ENCODE data around the gene HMGCL.
"Not testable (repeated sequence)": the region's sequence is repeated elsewhere in the genome, so short reads cannot be mapped to it uniquely, and the experiment has no call there.

Gene HMGCL

DNA sequence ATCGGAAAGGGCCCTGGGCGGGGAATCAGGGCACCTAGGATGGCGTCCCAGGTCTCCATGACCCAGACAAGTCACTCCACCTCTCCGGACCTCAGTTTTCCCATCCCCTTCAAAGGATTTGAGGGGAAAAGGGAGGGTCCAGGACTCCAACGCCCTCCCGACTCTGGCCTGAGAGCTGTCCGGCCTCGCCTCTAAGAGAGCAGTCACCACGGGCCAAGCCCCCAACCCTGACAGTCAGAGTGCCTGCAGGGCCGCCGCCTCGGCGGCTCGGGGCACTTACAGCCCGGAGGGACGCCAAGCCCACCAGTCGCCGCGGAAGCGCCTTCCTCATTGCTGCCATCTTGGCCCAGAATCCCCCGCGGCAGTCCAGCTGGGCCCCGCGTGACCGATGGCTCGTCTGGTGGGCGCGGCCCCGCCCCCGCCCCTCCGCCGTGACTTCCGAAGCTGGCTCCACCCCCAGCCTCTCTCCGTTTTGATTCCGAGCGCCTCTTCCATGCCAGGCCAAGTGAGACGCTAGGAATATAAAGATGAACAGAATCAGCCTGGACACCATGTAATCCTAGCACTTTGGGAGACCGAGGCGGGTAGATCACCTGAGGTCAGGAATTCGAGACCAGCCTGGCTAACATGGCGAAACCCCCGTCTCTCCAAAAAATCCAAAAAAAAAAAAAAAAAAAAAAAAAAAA, at the start of gene HMGCL:
Gene HMGCL (minus strand): TSS at position 354 of the 686 bp plus-strand sequence. CDS start 14 bp downstream, at position 340.
- DNase-seq (ENCODE audit: low spot score) (peak; percentile 95), FAIRE-seq (no peak)

- DNase-seq (ENCODE audit: low spot score) (no peak), FAIRE-seq (no peak)
These were observed 47.2 kb upstream of the HMGCL start for GRCh38 chr1:23872421-23872820.

GRCh38 chr1:23869051-23869450, 43.8 kb upstream of the HMGCL start:
- no peak for FAIRE-seq
- no peak for DNase-seq (ENCODE audit: low spot score)

- FAIRE-seq = no peak
- no peak for DNase-seq (ENCODE audit: low spot score)
These were observed 43.4 kb upstream of the HMGCL start for GRCh38 chr1:23868557-23869016.

DNA sequence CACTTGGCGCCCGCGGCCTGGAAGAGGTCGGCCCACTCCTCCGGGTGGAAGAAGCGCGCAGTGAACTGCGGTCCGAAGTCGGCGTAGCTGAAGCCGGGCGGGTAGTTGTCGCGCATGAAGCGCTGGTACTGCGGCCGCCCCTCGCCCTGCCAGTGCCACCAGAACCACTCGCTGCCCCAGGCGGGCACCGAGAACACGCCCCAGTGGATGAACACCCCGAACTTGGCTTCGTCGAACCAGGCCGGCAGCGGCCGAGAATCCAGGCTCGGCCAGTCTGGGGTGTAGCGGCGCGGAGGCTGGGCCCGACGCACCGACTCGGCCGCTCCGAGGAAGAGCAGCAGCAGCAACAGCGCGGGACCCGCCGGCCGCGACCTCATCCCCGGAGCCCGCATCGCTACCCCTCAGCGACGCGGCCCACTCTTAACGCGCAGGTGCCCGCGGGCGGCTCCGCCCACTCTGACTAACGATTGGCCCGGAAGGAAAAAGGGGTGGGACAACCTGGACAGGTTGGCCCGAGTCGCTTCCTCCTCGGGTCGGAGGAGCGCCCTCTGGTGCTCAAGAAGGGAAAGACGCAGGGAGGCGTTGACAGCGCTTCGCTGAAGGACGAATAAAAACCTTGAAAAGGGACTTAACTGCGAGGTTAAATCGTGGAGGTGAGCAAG, 42.8 kb upstream of the HMGCL start, which contains the start of gene FUCA1:
Gene FUCA1 (minus strand): TSS at position 396 of the 662 bp plus-strand sequence. CDS start 4 bp downstream, at position 392.
- DNase-seq (ENCODE audit: low spot score) (peak; percentile 96), FAIRE-seq (no peak)

DNA sequence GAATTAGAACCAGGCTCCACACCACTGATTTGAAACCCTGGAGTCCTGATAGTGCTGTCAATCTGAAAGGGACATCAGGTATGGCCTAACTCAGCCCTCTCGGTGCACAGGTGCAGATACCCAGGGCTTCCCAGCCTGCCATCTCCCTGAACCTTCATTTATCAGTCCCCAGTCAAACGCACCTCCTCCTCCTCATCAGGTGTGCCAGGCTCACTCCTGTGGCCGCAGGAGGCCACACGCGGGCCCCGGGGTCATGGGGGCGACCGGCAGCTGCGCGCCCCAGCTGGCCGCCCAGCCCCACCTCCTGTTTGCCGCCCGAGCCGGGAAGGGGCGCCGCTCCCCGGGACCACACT, 42.3 kb upstream of the HMGCL start:
- no peak for FAIRE-seq

GRCh38 chr1:23865543-23865930, 40.3 kb upstream of the HMGCL start:
- DNase-seq (ENCODE audit: low spot score) (peak; percentile 79), FAIRE-seq (peak; percentile 20)

More for the DNA sequence above, 42.3 kb upstream of the HMGCL start:
- DNase-seq (ENCODE audit: low spot score) = peak; percentile 17

DNA sequence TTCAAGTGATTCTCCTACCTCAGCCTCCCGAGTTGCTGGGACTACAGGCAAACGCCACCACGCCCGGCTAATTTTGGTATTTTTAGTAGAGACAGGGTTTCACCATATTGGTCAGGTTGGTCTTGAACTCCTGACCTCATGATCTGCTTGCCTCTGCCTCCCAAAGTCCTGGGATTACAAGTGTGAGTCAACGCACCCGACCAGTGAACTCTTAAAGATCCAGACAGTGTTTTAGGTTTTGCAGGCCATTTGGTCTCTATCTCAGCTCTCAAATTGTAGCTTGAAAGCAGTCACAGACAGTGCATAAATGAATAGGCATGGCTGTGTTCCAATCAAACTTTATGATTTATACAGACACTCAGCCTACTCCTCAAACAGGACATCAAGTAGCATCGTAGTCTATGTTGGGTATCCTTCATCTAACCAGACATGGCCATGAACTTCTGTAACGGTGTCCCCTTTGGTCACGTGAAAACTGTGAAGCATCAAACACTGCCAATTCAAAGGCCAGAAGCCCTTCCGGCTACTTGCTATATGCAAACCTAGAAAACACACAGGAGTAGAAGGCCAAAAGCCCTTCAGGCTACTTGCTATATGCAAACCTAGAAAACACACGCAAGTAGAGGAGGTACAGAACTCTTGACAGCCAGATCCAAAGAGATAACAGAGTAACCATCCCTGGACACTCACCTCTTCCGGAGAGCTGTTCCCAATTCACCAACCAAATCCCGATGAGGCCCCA, 39.7 kb upstream of the HMGCL start:
- no peak for DNase-seq (ENCODE audit: low spot score)
- no peak for FAIRE-seq

DNA sequence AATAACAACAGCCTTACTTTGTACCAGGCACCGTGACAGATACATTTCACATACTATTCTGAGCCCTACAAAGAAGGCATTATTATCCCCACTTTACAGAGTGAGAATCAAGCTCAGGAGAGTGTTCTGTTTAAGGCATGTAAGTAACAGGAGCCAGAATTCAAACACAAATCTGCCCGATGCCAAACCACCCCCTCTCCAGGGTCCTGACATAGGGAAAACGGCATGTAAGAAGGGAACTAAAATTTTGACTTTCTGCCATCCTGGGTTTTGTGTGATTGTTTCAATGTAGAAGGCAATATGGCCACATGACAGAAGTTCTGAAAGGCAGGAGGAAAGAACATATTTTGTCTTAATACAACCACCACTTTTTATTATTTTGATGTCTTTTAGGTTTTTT, 37.4 kb upstream of the HMGCL start:
- DNase-seq (ENCODE audit: low spot score) (no peak), FAIRE-seq (no peak)

- DNase-seq (ENCODE audit: low spot score) (no peak), FAIRE-seq (no peak)
These were observed 29.3 kb upstream of the HMGCL start for GRCh38 chr1:23854568-23854967.

DNA sequence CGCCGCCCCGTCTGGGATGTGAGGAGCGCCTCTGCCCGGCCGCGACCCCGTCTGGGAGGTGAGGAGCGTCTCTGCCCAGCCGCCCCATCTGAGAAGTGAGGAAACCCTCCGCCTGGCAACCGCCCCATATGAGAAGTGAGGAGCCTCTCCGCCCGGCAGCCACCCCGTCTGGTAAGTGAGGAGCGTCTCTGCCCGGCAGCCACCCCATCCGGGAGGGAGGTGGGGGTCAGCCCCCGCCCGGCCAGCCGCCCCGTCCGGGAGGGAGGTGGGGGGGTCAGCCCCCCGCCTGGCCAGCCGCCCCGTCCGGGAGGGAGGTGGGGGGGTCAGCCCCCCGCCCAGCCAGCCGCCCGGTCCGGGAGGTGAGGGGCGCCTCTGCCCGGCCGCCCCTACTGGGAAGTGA, 27.9 kb upstream of the HMGCL start:
- not testable (repeated sequence) for FAIRE-seq

GRCh38 chr1:23851406-23851805, 26.2 kb upstream of the HMGCL start:
- DNase-seq (ENCODE audit: low spot score); FAIRE-seq: not testable (repeated sequence)

More for the DNA sequence above, 27.9 kb upstream of the HMGCL start:
- DNase-seq (ENCODE audit: low spot score) = not testable (repeated sequence)

GRCh38 chr1:23848673-23849616, 23.7 kb upstream of the HMGCL start:
- DNase-seq (ENCODE audit: low spot score) (no peak), FAIRE-seq (no peak)

DNA sequence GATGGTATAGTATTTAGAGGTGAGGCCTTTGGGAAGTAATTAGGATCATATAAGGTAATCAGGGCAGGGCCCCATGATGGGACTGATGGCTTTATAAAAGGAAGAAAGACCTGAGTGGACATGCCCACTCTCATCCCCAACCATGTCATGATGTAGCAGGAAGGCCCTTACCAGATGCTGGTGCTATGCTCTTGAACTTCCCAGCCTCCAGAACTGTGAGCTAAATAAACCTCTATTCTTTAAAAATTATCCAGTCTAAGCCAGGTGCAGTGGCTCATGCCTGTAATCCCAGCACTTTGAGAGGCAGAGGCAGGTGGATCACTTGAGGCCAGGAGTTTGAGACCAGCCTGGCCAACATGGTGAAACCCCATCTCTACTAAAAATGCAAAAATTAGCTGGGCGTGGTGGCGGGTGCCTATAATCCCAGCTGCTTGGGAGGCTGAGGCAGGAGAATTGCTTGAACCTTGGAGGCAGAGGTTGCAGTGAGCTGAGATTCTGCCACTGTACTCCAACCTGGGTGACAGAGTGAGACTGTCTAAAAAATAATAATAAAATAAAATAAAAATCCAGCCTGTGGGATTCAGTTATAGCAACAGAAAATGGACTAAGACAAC, 22.4 kb upstream of the HMGCL start:
- not testable (repeated sequence) for FAIRE-seq

GRCh38 chr1:23845163-23845562, 19.9 kb upstream of the HMGCL start:
- FAIRE-seq (no peak), DNase-seq (ENCODE audit: low spot score) (no peak)

More for the DNA sequence above, 22.4 kb upstream of the HMGCL start:
- not testable (repeated sequence) for DNase-seq (ENCODE audit: low spot score)

- FAIRE-seq (no peak), DNase-seq (ENCODE audit: low spot score) (no peak)
These were observed 18.4 kb upstream of the HMGCL start for GRCh38 chr1:23843644-23844043.

DNA sequence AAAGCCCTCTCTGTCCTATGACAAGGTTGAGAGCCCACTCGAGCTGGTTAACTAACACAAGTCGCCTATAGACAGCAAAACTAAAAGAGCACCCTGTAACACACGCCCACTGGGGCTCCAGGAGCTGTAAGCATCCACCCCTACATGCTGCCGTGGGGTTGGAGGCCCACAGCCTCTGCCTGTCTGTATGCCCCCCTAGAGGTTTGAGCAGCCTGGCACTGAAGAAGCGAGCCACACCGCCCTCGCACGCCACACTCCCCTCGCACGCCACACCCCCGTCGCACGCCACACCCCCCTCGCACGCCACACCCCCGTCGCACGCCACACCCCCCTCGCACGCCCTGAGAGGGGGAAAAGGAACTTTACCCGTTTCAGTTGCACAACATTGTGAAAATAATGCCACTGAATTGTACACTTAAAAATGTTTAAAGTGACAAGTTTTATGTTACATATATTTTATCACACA, 13.2 kb upstream of the HMGCL start:
- DNase-seq (ENCODE audit: low spot score) = peak; percentile 74
- FAIRE-seq = peak; percentile 94

GRCh38 chr1:23837908-23838307, 12.7 kb upstream of the HMGCL start:
- FAIRE-seq (no peak), DNase-seq (ENCODE audit: low spot score) (no peak)

GRCh38 chr1:23836037-23836436, 10.8 kb upstream of the HMGCL start:
- DNase-seq (ENCODE audit: low spot score) (no peak), FAIRE-seq (no peak)

- not testable (repeated sequence) for DNase-seq (ENCODE audit: low spot score); FAIRE-seq
These were observed 8.9 kb upstream of the HMGCL start for GRCh38 chr1:23834156-23834555.

Measured in urothelium cell line (cell line).